H1 (cell line): ENCODE measurements around the gene RWDD3. TPM values are rescaled to one million over a fixed set of nuclear protein-coding genes. Genes with fewer than 3 reads are reported as not detected.

ENCODE experiments used
- ASH2L ChIP-seq: fragments of 200-600, 300-600 bp; sonication (generic); IDR thresholded peaks from one replicate; pipeline ENCODE4 v1.7.1; 2017; ENCODE audit warnings: low read length
- ATF3 ChIP-seq: IDR thresholded peaks from 2 replicates; pipeline ENCODE4 v1.6.1; 2011; ENCODE audit warnings: low read depth, mild to moderate bottlenecking, low read length; ENCODE audit not compliant: insufficient read depth
- BCL11A ChIP-seq, 2 experiments: IDR thresholded peaks; one replicate each; pipeline ENCODE4 v1.6.1; 2011; ENCODE audit warnings: low read depth in 2 of 2, low read length in 2 of 2, mild to moderate bottlenecking in 2 of 2
- CBX5 ChIP-seq: fragments of 300-800, 300-1000 bp; sonication (generic); IDR thresholded peaks from 2 replicates; pipeline ENCODE4 v1.7.1; 2016; ENCODE audit warnings: antibody characterized with exemption, low read length, low read depth
- CTCF ChIP-seq, 3 experiments: IDR thresholded peaks; 1 replicate in 2 of 3; 2 replicates in 1 of 3; pipeline versions ENCODE4 v1.5.1 to v1.6.1; 2011; ENCODE audit warnings: low read length in 3 of 3, mild to moderate bottlenecking in 3 of 3, inconsistent platforms in 2 of 3, low read depth in 1 of 3, moderate library complexity in 1 of 3; ENCODE audit not compliant: insufficient read depth in 1 of 3; ENCODE audit errors: control extremely low read depth in 1 of 3
- EP300 ChIP-seq, 2 experiments: IDR thresholded peaks; 1 replicate in 1 of 2; 2 replicates in 1 of 2; pipeline ENCODE4 v1.6.1; 2011 to 2012; ENCODE audit warnings: low read depth in 2 of 2, low read length in 2 of 2, mild to moderate bottlenecking in 2 of 2, borderline replicate concordance in 1 of 2, inconsistent platforms in 1 of 2, moderate library complexity in 1 of 2
- GTF2F1 ChIP-seq: IDR thresholded peaks from 2 replicates; pipeline ENCODE4 v1.6.1; 2012; ENCODE audit warnings: low read depth, low read length, improper control_type of control experiment, borderline replicate concordance
- HDAC6 ChIP-seq: IDR thresholded peaks from one replicate; pipeline ENCODE4 v1.7.1; 2012; ENCODE audit warnings: low read depth, mild to moderate bottlenecking, inconsistent platforms, low read length, moderate library complexity
- KDM4A ChIP-seq: IDR thresholded peaks from one replicate; pipeline ENCODE4 v1.7.1; 2012; ENCODE audit warnings: low read depth, mild to moderate bottlenecking, moderate library complexity, low read length, inconsistent platforms; ENCODE audit not compliant: severe bottlenecking
- MAX ChIP-seq: IDR thresholded peaks from 2 replicates; pipeline ENCODE4 v1.6.1; 2012; ENCODE audit warnings: inconsistent platforms
- NANOG ChIP-seq: IDR thresholded peaks from 2 replicates; pipeline ENCODE4 v1.6.1; 2011; ENCODE audit warnings: low read length, low read depth, mild to moderate bottlenecking, inconsistent platforms; ENCODE audit not compliant: insufficient read depth, poor library complexity, severe bottlenecking
- POLR2AphosphoS5 ChIP-seq: IDR thresholded peaks from 2 replicates; pipeline ENCODE4 v1.6.1; 2011; ENCODE audit warnings: low read depth, low read length
- SP2 ChIP-seq: IDR thresholded peaks from 2 replicates; pipeline ENCODE4 v1.6.1; 2012; ENCODE audit warnings: mild to moderate bottlenecking, low read length, inconsistent platforms
- SRF ChIP-seq: IDR thresholded peaks from 2 replicates; pipeline ENCODE4 v1.6.1; 2011; ENCODE audit warnings: mild to moderate bottlenecking, low read depth, low read length, moderate library complexity
- SUZ12 ChIP-seq: fragments of 200-600 bp; sonication (generic); IDR thresholded peaks from 2 replicates; pipeline ENCODE4 v1.6.1; 2012; ENCODE audit warnings: mild to moderate bottlenecking, inconsistent platforms, low read length, moderate library complexity, mixed read lengths
- ZNF274 ChIP-seq: IDR thresholded peaks from 2 replicates; pipeline ENCODE4 v1.7.0; 2012; ENCODE audit warnings: low read length, borderline replicate concordance; ENCODE audit errors: extremely low read depth
- polyA plus RNA-seq, 7 experiments: library from polyadenylated mRNA; depleted of rRNA in 3 of 7; stranded (reverse) in 5 of 7; unstranded in 2 of 7; fragments of >200 nt in 5 of 7; fragments of 200-250 nt in 2 of 7; gene quantifications; 1 replicate in 5 of 7; 2 replicates in 1 of 7; 4 replicates in 1 of 7; pipeline versions ENCODE4 v1.2.1 to v1.2.3, GENCODE V29; 2011 to 2013; ENCODE audit warnings: missing spikeins in 2 of 7, mixed read lengths in 2 of 7
- total RNA-seq: library from RNA; stranded (reverse); fragmentation: NEBNext Ultra II Directional; extraction: Animal tissue kit (Norgen Biotek cat#: 25700); gene quantifications from 2 replicates; pipeline ENCODE4 v1.2.1, GENCODE V29; 2021
- TF ChIP-seq, protein P1 (sequence below): IDR thresholded peaks from 2 replicates; pipeline ENCODE4 v1.6.1; 2012; ENCODE audit warnings: low read length, inconsistent platforms

Gene RWDD3
- total and polyA plus RNA-seq, 2 of the 8 experiments (the other 6 are each of a cell fraction or from before 2014, with no cell fraction given), result 7.9 to 14.5 TPM

DNA sequence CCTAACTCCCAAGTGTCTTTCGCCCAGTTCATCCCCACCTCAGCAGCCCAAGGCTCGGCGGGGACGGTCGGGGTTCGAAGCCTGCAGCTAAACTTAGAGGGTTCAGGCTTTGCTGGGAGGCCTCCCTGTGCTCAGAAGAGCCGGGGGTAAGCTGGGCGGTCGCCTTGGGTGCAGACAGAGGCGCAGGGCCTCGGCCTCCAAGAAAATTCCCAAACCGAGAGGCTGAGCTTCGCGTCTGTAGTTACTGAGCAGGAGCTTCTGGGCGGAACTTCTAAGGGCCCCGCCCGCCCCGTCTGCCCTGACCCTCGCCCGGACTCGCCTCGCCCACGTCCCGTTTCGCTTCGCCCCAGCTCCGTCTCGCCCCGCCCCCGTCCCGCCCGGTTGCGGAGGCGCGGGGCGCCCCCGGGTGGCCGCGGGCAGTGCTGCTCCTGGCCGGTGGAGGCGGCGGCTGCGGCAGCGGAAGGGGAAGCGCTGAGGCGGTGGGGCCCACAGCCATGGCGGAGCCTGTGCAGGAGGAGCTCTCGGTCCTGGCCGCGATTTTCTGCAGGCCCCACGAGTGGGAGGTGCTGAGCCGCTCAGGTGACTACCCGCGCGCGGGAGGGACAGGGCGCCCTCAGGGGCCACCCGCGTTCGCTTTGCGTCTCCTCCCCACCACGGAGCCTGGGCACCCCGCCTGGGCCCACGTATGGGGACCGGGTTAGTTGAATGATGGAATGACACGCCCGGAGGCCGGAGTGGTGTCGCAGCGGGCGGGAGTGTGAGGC is at the start of gene RWDD3 (continued):
- TF ChIP-seq CTCF (IDR thresholded peaks at IDR 0.05; ENCODE audit: control extremely low read depth in 1 of 3, insufficient read depth in 1 of 3, low read depth in 1 of 3, low read length in 3 of 3) (peak; percentile 80 to 94 (median 80)), EP300 (IDR thresholded peaks at IDR 0.05; ENCODE audit: borderline replicate concordance in 1 of 2, low read depth in 2 of 2, low read length in 2 of 2) (0 out of 3 replicates have a peak, but pooled peaks of 1 of the 2 experiments have one; percentile 63), POLR2AphosphoS5 (peak; percentile 49; the same call in 1 of the 2 replicates), ASH2L (peak; percentile 95), ATF3 (no peak), MAX (no peak; the same call in 1 of the 2 replicates), ZNF274 (no peak), HDAC6 (no peak), SP2 (no peak), NANOG (no peak), GTF2F1 (no peak), KDM4A (peak; percentile 94), CBX5 (no peak), BCL11A (IDR thresholded peaks at IDR 0.05; ENCODE audit: low read depth in 2 of 2, low read length in 2 of 2) (no peak), SRF (peak; percentile 12; the same call in 1 of the 2 replicates), SUZ12 (no peak)
- TF ChIP-seq, protein P1, sequence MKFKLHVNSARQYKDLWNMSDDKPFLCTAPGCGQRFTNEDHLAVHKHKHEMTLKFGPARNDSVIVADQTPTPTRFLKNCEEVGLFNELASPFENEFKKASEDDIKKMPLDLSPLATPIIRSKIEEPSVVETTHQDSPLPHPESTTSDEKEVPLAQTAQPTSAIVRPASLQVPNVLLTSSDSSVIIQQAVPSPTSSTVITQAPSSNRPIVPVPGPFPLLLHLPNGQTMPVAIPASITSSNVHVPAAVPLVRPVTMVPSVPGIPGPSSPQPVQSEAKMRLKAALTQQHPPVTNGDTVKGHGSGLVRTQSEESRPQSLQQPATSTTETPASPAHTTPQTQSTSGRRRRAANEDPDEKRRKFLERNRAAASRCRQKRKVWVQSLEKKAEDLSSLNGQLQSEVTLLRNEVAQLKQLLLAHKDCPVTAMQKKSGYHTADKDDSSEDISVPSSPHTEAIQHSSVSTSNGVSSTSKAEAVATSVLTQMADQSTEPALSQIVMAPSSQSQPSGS, result no peak
